ENCODE results near the gene ABCF2.

ABCF2 gene

DNA sequence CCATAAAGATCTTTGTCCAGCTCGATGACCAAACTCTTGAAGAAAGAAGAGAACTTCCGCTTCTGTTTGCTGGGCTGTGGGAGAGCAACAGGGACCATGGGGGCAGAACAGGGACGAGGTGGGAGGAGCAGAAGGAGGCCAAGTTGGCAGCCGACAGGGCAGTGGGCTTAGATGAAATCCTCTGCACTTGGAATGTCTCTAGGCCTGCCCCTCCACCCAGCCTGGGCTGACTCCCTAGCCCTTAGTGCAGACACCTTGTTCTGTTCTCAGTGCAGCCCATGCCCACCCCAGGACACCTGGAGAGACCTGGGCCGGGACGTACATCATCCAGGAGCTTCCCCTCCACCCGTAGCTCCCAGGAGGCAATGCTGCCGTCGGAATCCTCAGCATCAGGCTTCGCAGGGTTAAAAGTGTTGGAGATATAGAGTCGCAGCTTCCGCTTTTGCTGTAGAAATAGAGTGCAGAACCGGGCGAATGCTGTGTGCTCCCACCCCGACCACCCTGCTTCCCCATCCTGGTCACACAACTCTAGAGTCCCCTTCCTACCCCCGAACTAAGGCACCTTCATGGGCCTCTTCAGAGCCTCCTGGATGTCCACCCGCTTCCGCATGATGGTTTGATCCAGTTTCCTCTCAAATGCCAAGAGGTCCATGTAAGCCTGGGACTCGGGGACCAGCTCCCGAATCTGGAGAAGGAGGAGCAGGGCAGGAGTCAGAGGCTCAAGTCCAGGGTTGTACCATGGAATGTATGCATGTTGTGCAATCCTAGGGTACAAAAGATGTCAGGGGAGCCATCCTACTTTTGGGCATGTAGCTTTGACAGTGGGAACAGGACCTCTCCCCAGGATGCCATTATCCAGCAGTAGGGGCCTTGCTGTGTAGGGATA, 15.4 kb upstream of the ABCF2 start:
- ATAC-seq (ENCODE audit: low read depth): no peak
- DNase-seq (ENCODE audit: low spot score): peak; percentile 25
- H3K27me3 ChIP-seq (ENCODE audit: insufficient read depth, poor library complexity, severe bottlenecking): peaks cover 9% of the 10 kb centered on the region
- H3K27ac ChIP-seq (ENCODE audit: poor library complexity, severe bottlenecking): no peak overlapping the region
- no peaks in the 10 kb centered on the region for H3K9me3 ChIP-seq (ENCODE audit: severe bottlenecking)
- H3K4me3 ChIP-seq (ENCODE audit: severe bottlenecking): no peak overlapping the region
- no peaks in the 10 kb centered on the region for H3K4me1 ChIP-seq (ENCODE audit: insufficient read depth, poor library complexity, severe bottlenecking)
- peaks cover 4% of the 10 kb centered on the region; the same call in 1 of the 2 replicates for H3K36me3 ChIP-seq (ENCODE audit: low read depth)
- TF ChIP-seq, protein P1, sequence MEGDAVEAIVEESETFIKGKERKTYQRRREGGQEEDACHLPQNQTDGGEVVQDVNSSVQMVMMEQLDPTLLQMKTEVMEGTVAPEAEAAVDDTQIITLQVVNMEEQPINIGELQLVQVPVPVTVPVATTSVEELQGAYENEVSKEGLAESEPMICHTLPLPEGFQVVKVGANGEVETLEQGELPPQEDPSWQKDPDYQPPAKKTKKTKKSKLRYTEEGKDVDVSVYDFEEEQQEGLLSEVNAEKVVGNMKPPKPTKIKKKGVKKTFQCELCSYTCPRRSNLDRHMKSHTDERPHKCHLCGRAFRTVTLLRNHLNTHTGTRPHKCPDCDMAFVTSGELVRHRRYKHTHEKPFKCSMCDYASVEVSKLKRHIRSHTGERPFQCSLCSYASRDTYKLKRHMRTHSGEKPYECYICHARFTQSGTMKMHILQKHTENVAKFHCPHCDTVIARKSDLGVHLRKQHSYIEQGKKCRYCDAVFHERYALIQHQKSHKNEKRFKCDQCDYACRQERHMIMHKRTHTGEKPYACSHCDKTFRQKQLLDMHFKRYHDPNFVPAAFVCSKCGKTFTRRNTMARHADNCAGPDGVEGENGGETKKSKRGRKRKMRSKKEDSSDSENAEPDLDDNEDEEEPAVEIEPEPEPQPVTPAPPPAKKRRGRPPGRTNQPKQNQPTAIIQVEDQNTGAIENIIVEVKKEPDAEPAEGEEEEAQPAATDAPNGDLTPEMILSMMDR (IDR thresholded peaks at IDR 0.05; ENCODE audit: poor library complexity, severe bottlenecking): no peak

DNA sequence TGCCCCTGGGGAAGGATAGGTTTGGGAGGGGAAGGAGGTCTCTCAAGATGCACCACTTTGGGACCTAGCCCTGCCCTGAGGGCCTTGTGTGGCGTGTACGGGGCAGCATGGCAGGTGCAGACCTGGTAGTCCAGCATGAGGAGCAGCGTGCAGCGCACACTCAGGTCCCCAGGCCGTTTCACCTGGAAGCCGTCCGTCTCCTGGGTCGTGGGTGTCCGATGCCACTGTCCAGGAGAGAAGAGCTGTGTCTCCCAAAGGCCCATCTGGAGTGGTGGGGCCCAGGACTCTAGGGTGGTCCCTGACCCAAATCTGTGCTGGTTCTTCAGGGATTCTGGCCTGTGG, 14.7 kb upstream of the ABCF2 start:
- Histone ChIP-seq H3K36me3 (ENCODE audit: low read depth) (peaks cover 6% of the 10 kb centered on the region), H3K27me3 (ENCODE audit: insufficient read depth, poor library complexity, severe bottlenecking) (peaks cover 9% of the 10 kb centered on the region), H3K4me3 (ENCODE audit: severe bottlenecking) (no peak overlapping the region), H3K9me3 (ENCODE audit: severe bottlenecking) (no peaks in the 10 kb centered on the region), H3K27ac (ENCODE audit: poor library complexity, severe bottlenecking) (no peak overlapping the region), H3K4me1 (ENCODE audit: insufficient read depth, poor library complexity, severe bottlenecking) (no peaks in the 10 kb centered on the region)
- ATAC-seq (ENCODE audit: low read depth) (no peak), DNase-seq (ENCODE audit: low spot score) (no peak)
- TF ChIP-seq, protein P1 (IDR thresholded peaks at IDR 0.05; ENCODE audit: poor library complexity, severe bottlenecking): no peak

DNA sequence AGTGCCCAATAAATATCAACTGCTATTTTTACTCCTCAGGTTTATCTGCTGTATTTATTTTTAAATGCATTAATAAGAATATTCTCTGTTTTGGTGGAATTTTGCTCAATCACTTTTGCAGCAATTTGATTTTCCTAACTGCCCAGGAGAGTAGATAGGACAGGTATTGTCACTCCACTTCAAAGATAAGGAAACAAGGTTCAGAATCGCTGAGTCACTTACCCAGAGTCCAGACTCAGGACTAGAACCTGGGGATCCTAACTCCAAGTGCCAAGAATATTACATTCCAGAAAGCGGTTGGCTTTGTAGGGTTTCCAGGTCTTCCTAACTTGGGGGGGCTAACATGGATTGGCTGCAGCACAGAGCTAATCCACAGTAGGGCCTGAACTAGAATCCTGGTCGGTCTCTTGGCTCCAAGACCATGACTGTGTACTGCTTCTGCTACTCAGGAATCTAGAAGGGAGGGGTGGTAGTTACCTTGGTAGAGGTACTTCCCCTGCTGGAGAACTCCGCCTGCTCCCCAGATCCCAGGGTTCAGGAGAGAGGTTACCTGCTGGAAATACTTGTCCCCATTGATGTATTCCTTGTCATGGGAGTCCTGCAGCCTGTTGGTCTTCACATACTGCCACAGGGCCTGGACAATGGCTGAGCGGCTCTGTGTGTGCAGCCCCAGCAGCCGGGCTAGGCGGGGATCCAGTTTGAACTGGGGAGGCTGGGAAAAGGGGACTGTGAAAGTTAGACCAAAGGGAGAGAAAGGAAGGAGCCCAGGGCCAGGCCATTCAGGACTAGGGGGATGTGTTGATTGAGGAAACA, 14.1 kb upstream of the ABCF2 start:
- Histone ChIP-seq H3K36me3 (ENCODE audit: low read depth) (peaks cover 11% of the 10 kb centered on the region), H3K27me3 (ENCODE audit: insufficient read depth, poor library complexity, severe bottlenecking) (peaks cover 9% of the 10 kb centered on the region), H3K4me3 (ENCODE audit: severe bottlenecking) (no peak overlapping the region), H3K27ac (ENCODE audit: poor library complexity, severe bottlenecking) (no peak overlapping the region), H3K4me1 (ENCODE audit: insufficient read depth, poor library complexity, severe bottlenecking) (no peaks in the 10 kb centered on the region), H3K9me3 (ENCODE audit: severe bottlenecking) (no peaks in the 10 kb centered on the region)
- TF ChIP-seq, protein P1 (IDR thresholded peaks at IDR 0.05; ENCODE audit: poor library complexity, severe bottlenecking): no peak
- DNase-seq (ENCODE audit: low spot score) (peak; percentile 34), ATAC-seq (ENCODE audit: low read depth) (no peak)

DNA sequence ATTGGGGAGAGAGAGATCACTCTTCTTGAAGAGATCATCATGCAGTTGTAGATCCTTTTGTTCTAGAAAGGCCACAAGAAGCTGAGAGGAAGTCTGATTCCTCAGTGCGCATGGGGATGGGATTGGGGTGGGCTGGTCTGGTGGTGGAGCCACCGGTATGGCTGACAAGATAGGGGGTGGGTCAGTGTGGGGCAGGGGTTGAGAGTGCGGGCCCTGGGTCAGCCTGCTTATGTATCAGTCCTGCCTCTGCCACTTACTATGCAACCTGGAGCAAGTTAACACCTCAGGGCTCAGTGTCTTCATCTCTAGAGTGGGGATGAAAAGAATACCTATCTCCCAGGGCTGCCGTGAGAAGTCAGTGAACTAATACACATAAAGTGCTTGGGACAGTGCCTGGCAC, 13.5 kb upstream of the ABCF2 start:
- no peak overlapping the region for H3K4me3 ChIP-seq (ENCODE audit: severe bottlenecking)
- DNase-seq (ENCODE audit: low spot score) (no peak), ATAC-seq (ENCODE audit: low read depth) (no peak)
- H3K27ac ChIP-seq (ENCODE audit: poor library complexity, severe bottlenecking): no peak overlapping the region
- peaks cover 9% of the 10 kb centered on the region for H3K27me3 ChIP-seq (ENCODE audit: insufficient read depth, poor library complexity, severe bottlenecking)
- H3K4me1 ChIP-seq (ENCODE audit: insufficient read depth, poor library complexity, severe bottlenecking): no peaks in the 10 kb centered on the region
- H3K9me3 ChIP-seq (ENCODE audit: severe bottlenecking): no peaks in the 10 kb centered on the region
- TF ChIP-seq, protein P1 (IDR thresholded peaks at IDR 0.05; ENCODE audit: poor library complexity, severe bottlenecking): no peak
- peaks cover 18% of the 10 kb centered on the region for H3K36me3 ChIP-seq (ENCODE audit: low read depth)
